Endodermal cell (in vitro differentiated cells): ENCODE results near the gene DNAJC5. TPM values are rescaled to one million over a fixed set of nuclear protein-coding genes. Genes with fewer than 3 reads are reported as not detected.

Experiments used
- DNase-seq: peaks from one replicate; pipeline ENCODE4 v3.0.0-alpha.2; 2017
- H3K27ac ChIP-seq: 2 replicates; pipeline ENCODE4 v1.5.1; 2013; ENCODE audit warnings: mild to moderate bottlenecking, low read depth, low read length, moderate library complexity
- H3K27me3 ChIP-seq: 2 replicates; pipeline ENCODE4 v1.6.1; 2013; ENCODE audit warnings: mild to moderate bottlenecking, low read length, moderate library complexity; ENCODE audit not compliant: insufficient read depth, control insufficient read depth, poor library complexity, severe bottlenecking
- H3K36me3 ChIP-seq: 2 replicates; pipeline ENCODE4 v1.7.0; 2013; ENCODE audit warnings: mild to moderate bottlenecking, low read length, moderate library complexity; ENCODE audit not compliant: control insufficient read depth, insufficient read depth
- H3K4me1 ChIP-seq: one replicate; pipeline ENCODE4 v1.7.0; 2013; ENCODE audit warnings: low read length; ENCODE audit not compliant: control insufficient read depth, insufficient read depth
- H3K4me3 ChIP-seq: 2 replicates; pipeline ENCODE4 v1.5.1; 2013; ENCODE audit warnings: mild to moderate bottlenecking, low read length, moderate library complexity
- H3K9ac ChIP-seq: 2 replicates; pipeline ENCODE4 v1.6.1; 2013; ENCODE audit warnings: mild to moderate bottlenecking, low read length, moderate library complexity; ENCODE audit not compliant: poor library complexity, severe bottlenecking; ENCODE audit errors: extremely low read depth
- H3K9me3 ChIP-seq: 2 replicates; pipeline ENCODE4 v1.6.1; 2013; ENCODE audit warnings: mild to moderate bottlenecking, low read length, moderate library complexity; ENCODE audit not compliant: control insufficient read depth
- H3K27ac Mint-ChIP-seq: 2 replicates; pipeline ENCODE4 v1.8.0; 2020; ENCODE audit warnings: mixed read lengths
- H3K27me3 Mint-ChIP-seq: 2 replicates; pipeline ENCODE4 v1.8.0; 2021; ENCODE audit warnings: mild to moderate bottlenecking, mixed read lengths; ENCODE audit not compliant: insufficient read depth
- H3K36me3 Mint-ChIP-seq: 2 replicates; pipeline ENCODE4 v1.8.0; 2020; ENCODE audit warnings: low read depth, mixed read lengths
- H3K4me1 Mint-ChIP-seq: 2 replicates; pipeline ENCODE4 v1.8.0; 2020; ENCODE audit warnings: mixed read lengths
- H3K4me3 Mint-ChIP-seq: 2 replicates; pipeline ENCODE4 v1.8.0; 2020; ENCODE audit warnings: mild to moderate bottlenecking, moderate library complexity, mixed read lengths
- H3K9me3 Mint-ChIP-seq: 2 replicates; pipeline ENCODE4 v1.8.0; 2020; ENCODE audit warnings: mild to moderate bottlenecking, mixed read lengths
- CTCF ChIP-seq: fragments of 200-600 bp; sonication (generic); conservative IDR thresholded peaks from 2 replicates; pipeline ENCODE4 v1.5.0; 2021; ENCODE audit warnings: antibody characterized with exemption, mild to moderate bottlenecking
- WGBS, 2 experiments: methylation state at CpG; one replicate each; pipeline versions ENCODE4 v1.1.5 to v1.1.7; 2013; ENCODE audit warnings: missing lambda C conversion rate in 2 of 2, mixed read lengths in 1 of 2; ENCODE audit not compliant: insufficient coverage in 1 of 2, insufficient read length in 1 of 2; 5-methylcytosine and 5-hydroxymethylcytosine counted together
- total RNA-seq, 2 donors: library from RNA; stranded (reverse); fragmentation: NEBNext Ultra II Directional in 1 of 2; extraction: Animal tissue kit (Norgen Biotek cat#: 25700) in 1 of 2; gene quantifications; 2 replicates in 1 of 2; 3 replicates in 1 of 2; pipeline ENCODE4 v1.2.1, GENCODE V29; 2021

Gene DNAJC5
- total RNA-seq, 2 donors from 2014 or later = 25.8 to 26.8 TPM

GRCh38 chr20:63933646-63934045, 38.7 kb downstream of the DNAJC5 start:
- H3K4me3 Mint-ChIP-seq = no peak overlapping the region
- H3K27ac Mint-ChIP-seq = no peak overlapping the region
- no peaks in the 10 kb centered on the region for H3K4me1 ChIP-seq
- peaks cover 54% of the 10 kb centered on the region for H3K36me3 ChIP-seq
- H3K9me3 ChIP-seq = no peaks in the 10 kb centered on the region
- TF ChIP-seq CTCF = no peak
- no peak for DNase-seq
- H3K4me3 ChIP-seq = no peak overlapping the region
- peaks cover 47% of the 10 kb centered on the region for H3K36me3 Mint-ChIP-seq
- H3K27me3 Mint-ChIP-seq = no peaks in the 10 kb centered on the region
- H3K9me3 Mint-ChIP-seq = no peaks in the 10 kb centered on the region
- no peaks in the 10 kb centered on the region for H3K27me3 ChIP-seq
- no peak overlapping the region for H3K27ac ChIP-seq
- 94 to 100% methylated on average over 3 to 5 of the region's 5 CpGs for WGBS, 2 experiments
- no peaks in the 10 kb centered on the region for H3K4me1 Mint-ChIP-seq
- no peak overlapping the region for H3K9ac ChIP-seq

GRCh38 chr20:63934271-63935068, 39.5 kb downstream of the DNAJC5 start:
- Mint-ChIP-seq H3K4me3 (no peak overlapping the region), H3K27me3 (no peaks in the 10 kb centered on the region), H3K9me3 (no peaks in the 10 kb centered on the region), H3K36me3 (peaks cover 41% of the 10 kb centered on the region), H3K27ac (peak overlapping the region; percentile 16), H3K4me1 (no peaks in the 10 kb centered on the region)
- Histone ChIP-seq H3K36me3 (peaks cover 52% of the 10 kb centered on the region), H3K27ac (no peak overlapping the region), H3K9ac (no peak overlapping the region), H3K4me3 (no peak overlapping the region), H3K4me1 (no peaks in the 10 kb centered on the region), H3K27me3 (no peaks in the 10 kb centered on the region), H3K9me3 (no peaks in the 10 kb centered on the region)
- peak; percentile 83 for TF ChIP-seq CTCF
- peak; percentile 84 for DNase-seq
- 88 to 89% methylated on average over 33 to 37 of the region's 37 CpGs for WGBS, 2 experiments

- H3K9me3 Mint-ChIP-seq = no peaks in the 10 kb centered on the region
- H3K27me3 Mint-ChIP-seq = no peaks in the 10 kb centered on the region
- WGBS, 2 experiments = 93 to 97% methylated on average over 5 to 9 of the region's 9 CpGs
- Histone ChIP-seq H3K27me3 (no peaks in the 10 kb centered on the region), H3K9ac (no peak overlapping the region), H3K4me3 (no peak overlapping the region), H3K27ac (no peak overlapping the region), H3K4me1 (no peaks in the 10 kb centered on the region), H3K36me3 (peaks cover 47% of the 10 kb centered on the region), H3K9me3 (no peaks in the 10 kb centered on the region)
- TF ChIP-seq CTCF = no peak
- H3K36me3 Mint-ChIP-seq = peaks cover 33% of the 10 kb centered on the region
- no peak overlapping the region for H3K4me3 Mint-ChIP-seq
- H3K4me1 Mint-ChIP-seq = no peaks in the 10 kb centered on the region
- peak overlapping the region; percentile 16 for H3K27ac Mint-ChIP-seq
- no peak for DNase-seq
Measured at GRCh38 chr20:63935447-63935846, 40.5 kb downstream of the DNAJC5 start.
